GM19324 (cell line): ENCODE data around the gene CLEC2B.

ENCODE experiments used
- ATAC-seq: cut with Tn5 transposase; IDR thresholded peaks from one replicate; pipeline ENCODE4 v1.9.1; 2021; ENCODE audit warnings: mild to moderate bottlenecking, moderate library complexity; ENCODE audit not compliant: unreplicated experiment, low FRiP score

CLEC2B gene

DNA sequence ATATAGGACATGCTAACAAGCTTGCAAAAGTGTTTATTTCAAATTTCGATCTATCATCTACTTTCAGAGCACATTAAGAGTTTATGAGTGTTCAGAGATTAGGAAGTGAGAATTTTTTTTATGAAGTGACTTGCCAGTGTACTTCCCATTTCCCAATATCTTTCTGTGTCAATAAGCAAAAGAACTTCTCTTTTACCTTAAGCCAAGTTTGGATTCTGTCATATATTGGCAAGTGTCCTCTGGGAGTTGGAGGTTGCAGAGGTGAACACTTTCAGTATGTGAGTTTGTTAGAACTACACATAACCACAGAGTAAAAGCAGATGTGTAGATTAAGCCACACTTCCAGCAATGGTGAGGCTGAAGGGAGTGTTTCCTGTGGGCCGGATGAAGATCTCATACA is 58.5 kb downstream of the CLEC2B start:
- ATAC-seq = no peak

DNA sequence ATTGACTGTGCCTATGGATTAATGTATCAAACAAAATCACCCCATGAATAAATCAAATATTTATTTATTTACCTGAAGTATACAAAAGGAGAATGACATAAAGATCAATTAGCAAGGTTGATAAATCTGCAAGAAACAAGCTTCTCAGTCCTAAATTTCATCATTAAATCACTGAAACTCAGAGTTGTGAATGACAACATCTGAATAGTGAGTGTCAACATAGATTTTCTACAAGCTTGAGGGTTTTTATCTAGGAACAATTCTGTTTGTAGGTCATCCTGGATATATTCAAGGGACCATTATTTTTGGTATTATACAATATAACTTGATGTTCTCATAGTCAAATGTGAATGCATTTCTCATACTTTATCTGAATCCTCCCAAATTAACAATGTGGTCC is 59.3 kb downstream of the CLEC2B start:
- ATAC-seq = no peak

DNA sequence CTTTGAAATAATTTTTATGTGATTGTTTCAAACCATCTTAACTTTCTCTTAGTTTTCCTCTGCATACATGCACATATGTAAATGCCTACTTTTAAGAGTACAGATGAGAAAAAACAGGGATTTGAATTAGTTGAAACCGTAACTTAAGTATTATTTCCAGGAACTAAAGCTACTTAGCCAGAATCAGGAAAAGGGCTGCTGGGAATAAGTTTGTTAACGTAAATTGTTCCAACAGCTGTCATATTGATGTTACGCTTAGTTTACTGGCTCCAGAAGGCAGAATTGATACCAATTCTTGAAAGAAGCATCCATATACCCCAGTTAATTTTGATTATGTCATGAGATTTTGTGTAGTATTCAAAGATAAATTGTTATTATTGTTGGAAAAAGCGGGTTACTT is 59.8 kb downstream of the CLEC2B start:
- no peak for ATAC-seq

DNA sequence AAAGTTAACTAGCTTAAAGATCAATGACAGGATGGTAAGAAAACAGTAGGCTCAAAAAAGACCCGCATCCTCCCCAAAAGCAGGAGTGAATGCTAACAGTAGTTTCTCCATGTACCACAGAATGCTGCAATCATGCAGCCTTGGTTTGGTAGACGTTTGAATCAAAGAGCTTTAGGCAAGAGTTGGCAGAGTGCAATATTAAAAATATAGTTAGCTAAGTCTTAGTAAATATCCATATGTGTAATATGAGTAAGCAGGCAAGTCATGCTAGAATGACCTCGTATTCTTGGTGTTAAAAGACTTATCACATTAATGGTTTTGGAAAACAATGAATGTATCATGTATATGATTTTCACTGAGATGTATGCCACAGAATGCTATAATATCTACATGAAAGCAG is 60.6 kb downstream of the CLEC2B start:
- no peak for ATAC-seq

DNA sequence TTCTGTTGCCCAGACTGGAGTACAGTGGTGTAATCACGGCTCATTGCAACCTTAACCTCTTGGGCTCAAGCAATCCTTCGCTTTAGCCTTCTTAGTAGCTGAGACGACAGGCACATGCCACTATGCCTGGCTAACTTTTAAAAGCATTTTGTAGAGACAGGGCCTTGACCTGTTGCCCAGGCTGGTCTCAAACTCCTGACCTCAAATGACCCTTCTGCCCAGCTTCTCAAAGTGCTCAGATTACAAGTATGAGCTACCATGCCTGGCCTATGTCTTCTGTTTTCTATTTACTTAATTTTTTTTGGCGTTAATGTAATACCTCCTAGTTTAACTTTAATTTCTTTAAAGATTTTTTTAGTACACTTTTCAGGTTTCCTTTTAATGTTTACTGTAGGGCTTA is 62.4 kb downstream of the CLEC2B start:
- ATAC-seq = no peak

DNA sequence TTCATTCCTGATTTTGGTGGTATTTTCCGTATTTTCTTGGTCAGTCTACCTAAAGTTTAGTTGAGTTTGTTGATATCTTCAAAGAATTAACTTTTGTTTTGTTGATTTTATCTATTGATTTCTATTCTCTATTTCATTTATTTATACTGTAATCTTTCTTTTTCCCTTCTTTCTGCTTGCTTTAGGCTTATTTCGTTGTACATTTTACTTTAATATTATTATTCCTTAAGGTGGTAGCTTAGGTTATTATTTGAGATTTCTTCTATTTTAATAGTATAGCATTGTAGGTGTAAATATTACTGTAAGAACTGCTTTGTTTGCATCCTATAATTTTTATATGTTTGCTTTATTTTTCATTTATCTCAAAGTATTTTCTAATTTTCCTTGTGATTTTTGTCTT is 63.3 kb downstream of the CLEC2B start:
- ATAC-seq = no peak
